Smooth muscle cell (in vitro differentiated cells): ENCODE results near the gene TM9SF4. TPM values are rescaled to one million over a fixed set of nuclear protein-coding genes. Genes with fewer than 3 reads are reported as not detected.

Experiments
- DNase-seq: peaks from one replicate; lab custom pipeline; 2025; ENCODE audit not compliant: unreplicated experiment; lab: John Stamatoyannopoulos, UW
- H2AFZ ChIP-seq: fragments of 200-600 bp; sonication (generic); 2 replicates; pipeline ENCODE4 v1.6.0; 2016; ENCODE audit warnings: antibody characterized with exemption, low read depth, mild to moderate bottlenecking
- H3F3A ChIP-seq: fragments of 200-600 bp; sonication (generic); 2 replicates; pipeline ENCODE4 v1.6.0; 2017; ENCODE audit warnings: antibody characterized with exemption, low read depth
- H3K27ac ChIP-seq: fragments of 200-600 bp; sonication (generic); 2 replicates; pipeline ENCODE4 v1.5.1; 2016; ENCODE audit warnings: low read depth, mild to moderate bottlenecking
- H3K27me3 ChIP-seq: fragments of 200-600 bp; sonication (generic); 2 replicates; pipeline ENCODE4 v1.6.1; 2016; ENCODE audit warnings: low read depth, mild to moderate bottlenecking
- H3K36me3 ChIP-seq: fragments of 200-600 bp; sonication (generic); 2 replicates; pipeline ENCODE4 v1.5.1; 2016; ENCODE audit warnings: low read depth
- H3K4me1 ChIP-seq: fragments of 200-600 bp; sonication (generic); 2 replicates; pipeline ENCODE4 v1.5.1; 2016; ENCODE audit warnings: low read depth
- H3K4me2 ChIP-seq: fragments of 200-600 bp; sonication (generic); 2 replicates; pipeline ENCODE4 v1.6.0; 2016; ENCODE audit warnings: mild to moderate bottlenecking
- H3K4me3 ChIP-seq: fragments of 200-600 bp; sonication (generic); 2 replicates; pipeline ENCODE4 v1.5.1; 2016; ENCODE audit warnings: mild to moderate bottlenecking
- H3K79me2 ChIP-seq: fragments of 200-600 bp; sonication (generic); 2 replicates; pipeline ENCODE4 v1.6.0; 2016; ENCODE audit warnings: low read depth, mild to moderate bottlenecking
- H3K9ac ChIP-seq: fragments of 200-600 bp; sonication (generic); 2 replicates; pipeline ENCODE4 v1.6.0; 2016; ENCODE audit warnings: low read depth
- H3K9me3 ChIP-seq: fragments of 200-600 bp; sonication (generic); replicated peaks from 2 replicates; pipeline ENCODE4 v1.5.1; 2016; ENCODE audit warnings: low read depth
- H4K20me1 ChIP-seq: fragments of 200-600 bp; sonication (generic); 2 replicates; pipeline ENCODE4 v1.6.0; 2016; ENCODE audit warnings: low read depth
- CTCF ChIP-seq: fragments of 200-600 bp; sonication (generic); IDR thresholded peaks from 2 replicates; pipeline ENCODE4 v1.5.1; 2017; ENCODE audit warnings: borderline replicate concordance, mild to moderate bottlenecking, antibody characterized with exemption; ENCODE audit not compliant: insufficient read depth, poor library complexity, severe bottlenecking
- WGBS: methylation state at CpG from one replicate; pipeline ENCODE4 v1.1.7; 2016; ENCODE audit warnings: low lambda C conversion rate; 5-methylcytosine and 5-hydroxymethylcytosine counted together
- polyA plus RNA-seq: library from polyadenylated mRNA; unstranded; fragments of >200 nt; fragmentation: Nextera tagmentation; extraction: Ambion mirVana; gene quantifications from 2 replicates; pipeline ENCODE4 v1.2.1, GENCODE V29; 2016
- total RNA-seq: library from RNA; depleted of rRNA; stranded (reverse); fragments of >200 nt; gene quantifications from 2 replicates; pipeline ENCODE4 v1.2.3, GENCODE V29; 2014

TM9SF4 gene
- total and polyA plus RNA-seq, 2 experiments from 2014 or later: 59.2 to 90.2 TPM

- no peaks in the 10 kb centered on the region for H3K9me3 ChIP-seq
- H4K20me1 ChIP-seq: no peaks in the 10 kb centered on the region
- WGBS: 94% methylated on average over 9 of the region's 9 CpGs
- peak overlapping the region; percentile 98 for H3K4me2 ChIP-seq
- no peak for TF ChIP-seq CTCF
- H3K36me3 ChIP-seq: no peaks in the 10 kb centered on the region
- DNase-seq: no peak
- no peak overlapping the region for H3K27ac ChIP-seq
- no peak overlapping the region for H2AFZ ChIP-seq
- H3K4me3 ChIP-seq: peak overlapping the region; percentile 83
- H3F3A ChIP-seq: peaks cover 35% of the 10 kb centered on the region
- H3K27me3 ChIP-seq: no peaks in the 10 kb centered on the region
- H3K4me1 ChIP-seq: peaks cover 13% of the 10 kb centered on the region
- peaks cover 10% of the 10 kb centered on the region for H3K79me2 ChIP-seq
- peak overlapping the region; percentile 79 for H3K9ac ChIP-seq
Measured at GRCh38 chr20:32189123-32189410, 79.6 kb downstream of the TM9SF4 start.

GRCh38 chr20:32189691-32190615 is 80.4 kb downstream of the TM9SF4 start:
- H3K79me2 ChIP-seq: peaks cover 10% of the 10 kb centered on the region
- WGBS: 8% methylated on average over 84 of the region's 88 CpGs
- H3K9me3 ChIP-seq: no peaks in the 10 kb centered on the region
- peak overlapping the region; percentile 83 for H3K4me3 ChIP-seq
- H3K9ac ChIP-seq: peak overlapping the region; percentile 79
- no peaks in the 10 kb centered on the region for H3K27me3 ChIP-seq
- H4K20me1 ChIP-seq: peaks cover under 1% of the 10 kb centered on the region
- H3K4me2 ChIP-seq: peak overlapping the region; percentile 98
- TF ChIP-seq CTCF: no peak
- H3K4me1 ChIP-seq: peaks cover 13% of the 10 kb centered on the region
- DNase-seq: peak; percentile 34
- H2AFZ ChIP-seq: peak overlapping the region; percentile 89
- H3K27ac ChIP-seq: peak overlapping the region; percentile 74
- peaks cover 42% of the 10 kb centered on the region for H3F3A ChIP-seq
- no peaks in the 10 kb centered on the region for H3K36me3 ChIP-seq

GRCh38 chr20:32190616-32191415 is 81.3 kb downstream of the TM9SF4 start:
- Histone ChIP-seq H3K27me3 (no peaks in the 10 kb centered on the region), H4K20me1 (peaks cover 8% of the 10 kb centered on the region), H3K36me3 (peaks cover 2% of the 10 kb centered on the region), H3K27ac (peak overlapping the region; percentile 74), H3K9ac (peak overlapping the region; percentile 79), H3K9me3 (no peaks in the 10 kb centered on the region), H2AFZ (peak overlapping the region; percentile 89), H3K79me2 (peaks cover 10% of the 10 kb centered on the region), H3K4me2 (peak overlapping the region; percentile 98), H3F3A (peaks cover 42% of the 10 kb centered on the region), H3K4me3 (peak overlapping the region; percentile 83), H3K4me1 (peaks cover 13% of the 10 kb centered on the region)
- no peak for DNase-seq
- 37% methylated on average over 14 of the region's 14 CpGs for WGBS
- TF ChIP-seq CTCF: no peak
